Measurements from ENCODE around the gene ACTC1.

The ACTC1 gene

GRCh38 chr15:34799149-34800101 is 4.1 kb upstream of the ACTC1 start:
- no peak for DNase-seq (ENCODE audit: low read depth)

DNA sequence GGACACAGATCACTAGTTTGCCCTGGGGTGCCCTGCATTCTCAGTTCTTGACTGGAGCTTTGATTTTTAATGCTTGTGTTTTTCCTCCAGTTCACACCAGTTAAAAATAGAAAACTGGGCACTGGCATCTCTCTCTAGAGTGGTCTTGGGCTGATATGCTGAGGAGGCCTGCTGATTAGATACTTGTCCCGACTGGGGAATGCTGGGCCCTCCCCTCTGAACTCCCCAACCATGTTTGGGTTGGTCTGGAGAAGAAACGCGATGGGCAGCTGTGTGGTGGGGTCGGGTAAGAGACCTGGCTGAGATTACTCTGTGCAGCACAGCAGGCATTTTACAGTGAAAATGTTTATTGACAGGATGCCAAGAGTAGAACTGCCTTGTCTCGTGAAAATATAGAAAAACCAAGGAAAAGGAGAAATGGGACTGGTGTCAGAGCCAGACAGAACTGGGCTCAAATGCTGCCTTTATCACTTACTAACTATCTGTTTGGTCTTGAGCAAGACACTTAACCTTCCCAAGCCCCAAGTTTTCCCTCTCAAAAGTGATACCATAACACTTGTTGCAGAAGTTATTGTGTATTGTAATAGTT is 1.6 kb upstream of the ACTC1 start:
- no peak for DNase-seq (ENCODE audit: low read depth)

DNA sequence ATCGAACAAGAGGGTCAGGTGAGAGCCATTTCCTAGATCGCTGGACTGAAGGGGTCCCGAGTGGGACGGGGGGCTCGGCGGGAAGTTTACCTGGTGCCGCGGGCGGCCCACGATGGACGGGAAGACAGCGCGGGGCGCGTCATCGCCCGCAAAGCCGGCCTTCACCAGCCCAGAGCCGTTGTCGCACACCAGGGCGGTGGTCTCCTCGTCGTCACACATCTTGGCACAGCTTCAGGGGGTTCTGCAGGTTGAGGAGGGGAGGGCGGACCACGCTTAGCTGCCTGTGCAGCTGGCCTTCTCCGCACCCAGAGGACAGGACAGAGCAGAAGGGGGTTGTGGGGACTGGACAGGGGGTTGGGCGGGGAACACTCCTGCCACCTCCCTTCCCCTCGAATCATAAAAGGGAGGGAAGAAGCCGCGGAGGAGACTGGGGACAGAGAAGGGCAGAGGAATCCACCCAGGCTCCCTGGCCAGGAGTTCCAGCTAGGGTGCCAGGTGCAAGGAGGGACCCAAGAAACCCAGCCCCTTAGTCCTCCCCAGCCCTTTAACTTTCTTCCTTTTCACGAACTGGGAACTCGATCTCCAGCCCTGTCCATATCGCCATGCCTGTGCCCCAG is 651 bp downstream of the ACTC1 start:
- no peak for DNase-seq (ENCODE audit: low read depth)

GRCh38 chr15:34793901-34794300 is 1.4 kb downstream of the ACTC1 start:
- DNase-seq (ENCODE audit: low read depth): no peak

- no peak for DNase-seq (ENCODE audit: low read depth)
Observed at GRCh38 chr15:34793071-34793470, 2.3 kb downstream of the ACTC1 start.

DNA sequence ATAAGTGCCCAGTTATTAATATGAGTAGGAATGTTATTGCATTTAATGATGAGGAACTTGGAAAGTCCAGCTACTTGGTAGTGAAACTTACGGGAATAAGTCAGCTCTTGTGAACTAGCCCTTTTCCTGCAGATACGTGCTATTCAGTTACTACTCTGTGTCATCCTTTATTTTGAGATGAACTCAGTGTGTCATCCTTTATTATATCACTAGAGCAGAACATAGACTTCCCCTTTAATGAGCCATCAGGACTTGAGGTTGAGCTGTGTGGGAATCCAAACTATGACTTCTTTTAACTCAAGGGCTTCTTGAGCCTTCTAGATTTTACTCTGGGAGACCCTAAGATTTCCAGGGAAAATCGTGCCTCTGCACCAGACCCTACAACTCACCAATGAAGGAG is 3.6 kb downstream of the ACTC1 start:
- no peak for DNase-seq (ENCODE audit: low read depth)

GRCh38 chr15:34790121-34790520 is 5.2 kb downstream of the ACTC1 start:
- no peak for DNase-seq (ENCODE audit: low read depth)

DNA sequence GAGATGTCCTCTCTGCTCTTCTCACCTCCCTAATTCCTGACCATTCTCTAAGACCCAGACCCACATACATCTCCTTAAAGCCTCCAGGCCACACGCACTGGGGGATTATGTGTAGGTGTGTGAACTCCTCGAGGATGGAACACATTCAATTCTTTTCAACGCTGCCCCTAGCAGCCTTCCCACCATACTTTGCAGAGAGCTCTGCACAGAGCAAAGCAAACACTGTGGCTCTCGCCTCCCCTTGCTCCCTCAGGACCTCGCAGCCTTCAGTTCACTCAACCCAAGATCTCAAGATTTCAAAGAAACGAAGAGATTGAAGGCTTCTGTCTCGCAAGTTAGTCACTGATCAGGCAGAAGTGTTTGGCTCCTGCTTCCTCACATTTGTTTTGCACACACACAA is 6.0 kb downstream of the ACTC1 start:
- no peak for DNase-seq (ENCODE audit: low read depth)

- DNase-seq (ENCODE audit: low read depth): no peak
Observed at GRCh38 chr15:34786206-34786605, 9.1 kb downstream of the ACTC1 start.

DNA sequence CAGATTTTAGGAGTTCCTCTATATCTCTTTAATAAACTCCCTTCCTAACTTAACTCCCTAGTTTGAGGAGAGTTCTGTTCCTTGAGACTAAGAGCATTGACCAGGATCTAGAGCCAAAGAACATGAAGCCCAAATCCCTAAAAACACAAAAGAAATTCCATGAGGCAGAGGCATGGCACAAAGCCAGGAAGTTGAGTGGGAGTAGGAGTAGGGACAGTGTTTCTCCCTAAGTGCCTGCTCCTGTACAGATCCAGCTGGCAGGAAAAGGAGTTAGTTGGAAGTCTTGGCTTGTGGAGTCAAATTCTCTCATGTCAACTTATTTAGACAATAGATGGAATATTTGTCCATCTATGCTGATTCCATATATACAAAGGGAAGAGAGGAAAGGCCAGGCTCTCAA is 11.4 kb downstream of the ACTC1 start:
- no peak for DNase-seq (ENCODE audit: low read depth)

- no peak for DNase-seq (ENCODE audit: low read depth)
Observed at GRCh38 chr15:34783431-34783830, 11.9 kb downstream of the ACTC1 start.

GRCh38 chr15:34782901-34783300 is 12.4 kb downstream of the ACTC1 start:
- DNase-seq (ENCODE audit: low read depth): no peak

DNA sequence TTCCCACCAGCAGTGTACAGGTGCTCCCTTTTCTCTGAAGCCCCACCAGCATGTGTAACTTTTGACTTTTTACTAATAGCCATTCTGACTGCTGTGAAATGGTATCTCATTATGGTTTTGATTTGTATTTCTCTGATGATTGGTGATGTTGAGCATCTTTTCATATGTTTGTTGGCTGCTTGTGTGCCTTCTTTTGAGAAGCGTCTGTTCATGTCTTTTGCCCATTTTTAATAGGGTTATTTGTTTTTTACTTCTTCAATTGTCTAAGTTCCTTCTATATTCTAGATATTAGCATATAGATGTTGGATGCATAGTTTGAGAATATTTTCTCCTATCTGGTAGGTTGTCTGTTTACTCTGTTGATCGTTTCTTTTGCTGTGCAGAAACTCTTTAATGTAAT is 14.6 kb downstream of the ACTC1 start:
- DNase-seq (ENCODE audit: low read depth): no peak

DNA sequence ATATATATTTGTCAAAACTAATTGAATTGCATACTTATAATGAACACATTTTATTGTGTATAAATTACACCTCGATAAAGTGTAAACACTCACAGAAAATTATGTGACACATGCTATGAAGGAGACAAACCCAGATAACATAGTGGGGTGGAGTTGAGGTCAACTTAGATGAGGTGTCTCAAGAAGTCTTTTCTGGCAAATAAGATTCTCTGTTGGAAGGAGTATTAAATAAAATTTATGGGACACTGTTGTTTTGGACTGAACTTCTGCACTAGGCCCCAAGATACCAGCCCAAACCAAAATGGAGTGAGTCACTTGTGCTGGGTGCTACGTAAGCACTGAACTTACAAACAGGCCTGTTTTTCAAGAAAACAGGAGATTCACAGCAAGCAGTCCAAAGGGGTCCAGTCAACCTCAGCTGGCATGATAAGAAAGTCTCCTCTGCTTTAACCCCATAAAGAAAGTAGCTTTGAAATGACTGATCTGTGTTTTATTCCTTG is 18.7 kb downstream of the ACTC1 start:
- no peak for DNase-seq (ENCODE audit: low read depth)

- DNase-seq (ENCODE audit: low read depth): no peak
Observed at GRCh38 chr15:34773917-34774316, 21.4 kb downstream of the ACTC1 start.

DNA sequence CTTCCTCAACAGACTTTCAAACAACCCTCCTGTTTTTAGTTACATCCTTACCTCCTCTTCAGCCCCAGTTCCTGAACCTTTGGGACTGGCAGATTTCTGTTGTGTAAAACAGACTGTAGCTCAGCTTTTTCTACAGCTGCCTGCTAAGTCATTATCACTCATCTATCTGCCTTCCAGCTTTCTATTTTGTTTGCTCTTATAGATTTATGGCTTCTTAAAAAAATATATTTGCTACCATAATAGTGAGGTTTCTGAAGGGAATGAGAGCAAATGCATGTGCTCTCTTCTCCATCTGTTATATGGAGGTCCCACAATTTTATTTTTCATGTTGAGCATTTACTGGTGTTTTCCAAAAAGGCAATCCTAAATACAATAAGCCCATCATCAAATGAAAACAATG is 22.3 kb downstream of the ACTC1 start:
- no peak for DNase-seq (ENCODE audit: low read depth)

- DNase-seq (ENCODE audit: low read depth): no peak
Observed at GRCh38 chr15:34772312-34772711, 23.0 kb downstream of the ACTC1 start.

DNA sequence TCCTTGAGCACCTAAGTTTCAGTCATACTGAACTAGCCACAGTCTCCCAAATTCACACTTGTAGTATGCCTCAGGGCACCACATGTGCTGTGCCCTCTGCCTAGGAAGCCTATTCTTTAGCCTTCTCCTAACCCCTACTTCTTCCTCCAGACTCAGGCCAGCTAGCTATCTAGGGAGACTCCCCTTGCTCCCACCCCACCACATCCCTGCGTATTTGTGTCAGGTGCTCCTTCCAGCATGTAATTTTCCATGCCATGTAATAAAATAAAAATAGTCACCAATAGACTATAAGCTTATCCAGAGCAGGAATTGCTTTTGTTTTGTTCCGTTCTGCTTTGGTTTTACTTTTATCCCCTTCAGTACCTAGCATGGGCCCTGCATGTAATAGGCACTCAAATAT is 25.6 kb downstream of the ACTC1 start:
- DNase-seq (ENCODE audit: low read depth): no peak

DNA sequence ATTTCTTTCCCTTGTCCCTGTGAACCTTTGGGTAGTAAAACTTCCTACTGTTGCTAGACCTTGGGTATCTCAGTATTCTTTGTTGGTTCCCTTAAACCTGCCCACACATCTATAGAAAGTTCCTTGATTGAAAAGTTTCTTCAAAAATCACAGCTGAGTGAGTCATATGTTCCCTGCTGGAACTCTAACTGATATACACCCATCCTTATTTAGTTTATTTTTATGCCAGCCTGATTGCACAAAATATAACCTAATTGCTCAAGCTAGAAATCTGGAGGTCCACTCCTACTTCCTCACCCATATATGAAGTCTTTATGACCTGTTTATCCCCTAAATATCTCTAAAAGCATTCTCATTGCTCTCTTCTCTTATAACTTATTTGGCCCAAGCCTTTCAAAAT is 26.8 kb downstream of the ACTC1 start:
- DNase-seq (ENCODE audit: low read depth): no peak

DNA sequence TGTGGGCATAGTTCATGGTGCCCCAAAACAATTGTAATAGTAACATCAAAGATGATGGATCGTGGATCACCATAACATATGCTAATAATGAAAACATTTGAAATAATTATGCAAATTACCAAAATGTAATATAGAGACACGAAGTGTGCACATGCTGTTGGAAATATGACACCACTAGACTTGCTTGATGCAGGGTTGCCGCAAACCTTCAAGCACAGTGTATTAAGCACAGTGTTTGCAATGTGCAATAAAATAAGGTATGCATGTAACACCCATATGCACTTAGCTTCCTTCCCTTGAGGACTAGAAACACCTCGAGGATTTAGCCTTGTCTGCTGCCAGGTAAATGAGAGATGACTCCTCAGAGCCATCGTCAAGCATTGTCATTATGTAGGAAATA is 29.6 kb downstream of the ACTC1 start:
- DNase-seq (ENCODE audit: low read depth): no peak

DNA sequence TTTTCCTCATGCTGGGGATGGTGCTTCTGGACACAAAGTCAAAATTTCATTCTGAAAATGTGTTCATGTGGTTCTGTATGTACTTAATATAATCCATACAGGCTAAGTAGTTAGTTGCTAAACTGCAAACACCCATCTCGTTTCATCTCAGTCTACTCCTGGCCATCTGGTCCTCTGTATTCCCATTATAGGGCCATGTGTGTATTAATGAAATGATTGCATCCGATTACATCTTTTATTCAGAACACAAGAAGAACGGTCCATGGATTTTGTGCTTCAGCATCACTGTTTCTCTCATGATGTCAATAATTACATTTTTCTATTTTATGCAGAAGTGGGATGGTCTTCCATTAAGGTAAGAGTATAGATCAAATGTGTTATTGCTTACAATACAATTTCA is 34.4 kb downstream of the ACTC1 start:
- DNase-seq (ENCODE audit: low read depth): no peak

DNA sequence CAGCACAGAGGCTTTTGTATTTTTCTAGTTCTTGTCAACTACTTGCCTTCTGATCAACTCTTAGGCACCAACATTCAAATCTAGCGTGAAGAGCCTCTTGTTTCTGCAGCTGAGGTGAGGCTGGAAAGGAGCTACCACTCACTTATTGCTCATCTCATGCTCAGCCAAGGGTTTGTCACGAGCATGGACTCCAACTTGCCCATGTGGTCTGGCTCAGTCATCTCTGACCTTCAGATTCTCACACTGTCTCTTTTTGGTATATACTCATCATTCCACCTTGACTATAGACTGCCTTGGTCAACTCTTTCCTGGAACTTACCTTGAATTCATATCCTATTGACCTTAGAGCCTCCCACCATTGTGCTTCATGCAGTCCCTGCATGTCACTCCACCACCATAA is 35.4 kb downstream of the ACTC1 start:
- DNase-seq (ENCODE audit: low read depth): no peak

DNA sequence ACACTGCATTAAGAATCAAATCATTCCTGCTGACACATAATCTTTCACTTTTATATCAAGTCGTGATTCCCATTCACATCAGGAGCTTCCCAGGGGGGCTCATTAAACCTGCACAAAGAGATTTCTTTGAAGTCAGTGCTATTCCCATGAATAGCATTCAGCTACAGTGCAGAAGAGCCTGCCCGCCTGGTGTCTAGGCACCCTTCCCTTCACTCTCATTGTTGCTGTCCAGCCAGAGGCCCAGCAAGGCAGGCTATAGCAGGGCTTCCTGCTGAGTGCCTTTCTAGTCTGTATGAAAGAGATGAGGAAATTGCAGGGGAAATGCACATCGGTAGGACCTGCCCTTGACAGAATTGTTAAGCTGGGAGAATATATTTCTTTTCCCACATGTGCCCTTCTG is 36.0 kb downstream of the ACTC1 start:
- no peak for DNase-seq (ENCODE audit: low read depth)
